Colon (tissue), 2 donors: ENCODE results near the gene C9orf43.
"Not testable (repeated sequence)": the region's sequence is repeated elsewhere in the genome, so short reads cannot be mapped to it uniquely, and the experiment has no call there.

ENCODE experiments used
- FAIRE-seq: peaks from 2 replicates; lab custom pipeline; 2012; peaks lifted over from hg19 to GRCh38; lab: Jason Lieb, UNC
- donor health status: control.
- donor health status: control.

Gene C9orf43, protein sequence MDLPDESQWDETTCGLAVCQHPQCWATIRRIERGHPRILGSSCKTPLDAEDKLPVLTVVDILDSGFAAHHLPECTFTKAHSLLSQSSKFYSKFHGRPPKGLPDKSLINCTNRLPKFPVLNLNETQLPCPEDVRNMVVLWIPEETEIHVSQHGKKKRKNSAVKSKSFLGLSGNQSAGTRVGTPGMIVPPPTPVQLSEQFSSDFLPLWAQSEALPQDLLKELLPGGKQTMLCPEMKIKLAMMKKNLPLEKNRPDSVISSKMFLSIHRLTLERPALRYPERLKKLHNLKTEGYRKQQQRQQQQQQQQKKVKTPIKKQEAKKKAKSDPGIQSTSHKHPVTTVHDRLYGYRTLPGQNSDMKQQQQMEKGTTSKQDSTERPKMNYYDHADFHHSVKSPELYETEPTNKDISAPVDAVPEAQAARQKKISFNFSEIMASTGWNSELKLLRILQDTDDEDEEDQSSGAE

GRCh38 chr9:113410207-113410864 is at the start of gene C9orf43, which contains the start of gene POLE3:
Gene C9orf43, plus strand, starts transcription at chr9:113410747. Its CDS starts 2,747 bp downstream, at chr9:113413494.
Gene POLE3, minus strand, starts transcription at chr9:113410675. Its CDS starts 382 bp downstream, at chr9:113410293.
- FAIRE-seq = no peak

DNA sequence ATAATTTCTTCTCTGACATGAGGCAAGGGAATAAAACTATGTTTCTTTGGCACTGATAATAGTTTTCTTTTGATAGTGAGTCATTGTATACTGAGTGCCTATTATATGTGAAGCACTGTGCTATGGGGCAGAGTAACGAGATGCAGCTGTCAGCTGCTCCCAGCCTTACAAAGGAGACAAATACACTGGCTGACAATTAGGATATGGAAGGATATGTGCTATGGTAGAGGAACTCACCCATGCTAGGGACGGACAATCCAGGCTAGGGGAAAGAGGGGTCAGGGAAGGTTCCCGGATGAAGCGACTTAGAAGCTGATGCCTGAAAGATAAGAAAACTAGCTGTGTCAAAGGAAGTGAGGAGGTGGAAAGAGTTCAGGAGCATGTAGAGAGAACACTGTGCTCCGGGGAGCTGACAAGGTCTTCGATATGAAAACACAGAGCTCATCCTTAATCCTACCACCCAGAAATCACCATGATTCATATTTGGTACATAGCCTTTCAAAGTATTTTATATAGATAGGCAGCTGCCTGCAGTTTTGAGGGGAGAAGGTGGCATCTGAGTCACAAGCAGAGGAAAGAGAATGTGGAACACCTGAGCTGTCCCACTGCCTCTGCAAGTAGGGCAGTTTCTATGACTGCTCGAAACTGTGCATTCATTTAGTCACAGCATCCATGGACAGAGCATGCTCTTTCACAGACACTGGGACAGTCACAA is 49.1 kb upstream of the C9orf43 start:
- FAIRE-seq = no peak

- no peak for FAIRE-seq
Measured at GRCh38 chr9:113363336-113363735, 47.2 kb upstream of the C9orf43 start.

DNA sequence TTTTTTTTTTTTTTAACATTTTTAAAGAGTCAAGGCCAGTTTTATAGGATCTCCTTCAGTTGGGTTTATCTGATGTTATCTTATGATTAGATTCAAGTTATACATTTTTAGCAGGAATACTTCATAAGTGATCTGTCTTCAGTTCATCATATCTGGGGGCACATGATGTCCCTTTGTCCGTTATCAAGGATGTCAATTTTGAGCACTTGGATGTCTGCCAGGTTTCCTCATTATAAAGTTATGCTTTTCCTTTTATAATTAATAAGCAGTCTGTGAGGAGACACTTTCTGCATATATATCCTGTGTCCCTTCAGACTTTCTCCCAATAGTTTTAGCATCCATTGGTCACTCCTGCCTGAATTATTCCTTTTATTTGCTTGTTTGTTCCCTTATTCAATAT is 45.6 kb upstream of the C9orf43 start:
- no peak for FAIRE-seq

DNA sequence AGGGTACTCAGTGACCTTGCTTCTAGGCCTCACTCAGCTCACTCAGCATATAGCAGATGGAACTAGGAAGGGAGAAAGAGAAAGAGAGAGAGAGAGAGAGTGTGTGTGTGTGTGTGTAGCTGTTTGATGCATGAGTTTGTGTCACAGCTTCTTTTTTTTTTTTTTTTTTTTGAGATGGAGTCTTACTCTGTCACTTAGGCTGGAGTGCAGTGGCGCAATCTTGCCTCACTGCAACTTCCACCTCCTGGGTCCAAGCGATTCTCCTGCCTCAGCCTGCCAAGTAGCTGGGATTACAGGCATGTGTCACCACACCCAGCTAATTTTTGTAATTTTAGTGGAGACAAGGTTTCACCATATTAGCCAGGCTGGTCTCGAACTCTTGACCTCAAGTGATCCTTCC is 44.9 kb upstream of the C9orf43 start:
- not testable (repeated sequence) for FAIRE-seq

- no peak for FAIRE-seq
Measured at GRCh38 chr9:113368348-113368981, 42.1 kb upstream of the C9orf43 start.

GRCh38 chr9:113368982-113369854 is 41.3 kb upstream of the C9orf43 start:
- FAIRE-seq = no peak

- FAIRE-seq = no peak
Measured at GRCh38 chr9:113369855-113370140, 40.7 kb upstream of the C9orf43 start.

- no peak for FAIRE-seq
Measured at GRCh38 chr9:113370806-113371325, 39.7 kb upstream of the C9orf43 start.

DNA sequence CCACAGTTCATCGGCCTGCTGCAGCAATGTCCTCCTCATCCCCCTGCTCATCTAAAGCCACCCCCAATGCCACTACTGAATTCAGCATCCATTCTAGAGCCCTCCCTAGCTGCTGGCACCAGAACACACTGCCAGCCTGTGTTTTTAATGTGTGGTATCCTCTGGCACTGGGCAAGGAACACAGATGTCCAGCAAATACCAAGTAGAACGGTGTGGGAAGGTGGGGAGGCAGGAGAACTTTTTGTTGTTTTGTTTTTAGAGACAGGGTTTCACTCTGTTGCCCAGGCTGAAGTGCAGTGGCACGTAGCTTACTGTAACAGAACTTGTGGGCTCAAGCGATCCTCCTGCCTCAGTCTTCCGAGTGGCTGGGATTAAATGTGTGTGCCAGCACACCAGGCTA is 38.5 kb upstream of the C9orf43 start:
- FAIRE-seq = no peak

- FAIRE-seq = no peak
Measured at GRCh38 chr9:113373256-113373655, 37.3 kb upstream of the C9orf43 start.

DNA sequence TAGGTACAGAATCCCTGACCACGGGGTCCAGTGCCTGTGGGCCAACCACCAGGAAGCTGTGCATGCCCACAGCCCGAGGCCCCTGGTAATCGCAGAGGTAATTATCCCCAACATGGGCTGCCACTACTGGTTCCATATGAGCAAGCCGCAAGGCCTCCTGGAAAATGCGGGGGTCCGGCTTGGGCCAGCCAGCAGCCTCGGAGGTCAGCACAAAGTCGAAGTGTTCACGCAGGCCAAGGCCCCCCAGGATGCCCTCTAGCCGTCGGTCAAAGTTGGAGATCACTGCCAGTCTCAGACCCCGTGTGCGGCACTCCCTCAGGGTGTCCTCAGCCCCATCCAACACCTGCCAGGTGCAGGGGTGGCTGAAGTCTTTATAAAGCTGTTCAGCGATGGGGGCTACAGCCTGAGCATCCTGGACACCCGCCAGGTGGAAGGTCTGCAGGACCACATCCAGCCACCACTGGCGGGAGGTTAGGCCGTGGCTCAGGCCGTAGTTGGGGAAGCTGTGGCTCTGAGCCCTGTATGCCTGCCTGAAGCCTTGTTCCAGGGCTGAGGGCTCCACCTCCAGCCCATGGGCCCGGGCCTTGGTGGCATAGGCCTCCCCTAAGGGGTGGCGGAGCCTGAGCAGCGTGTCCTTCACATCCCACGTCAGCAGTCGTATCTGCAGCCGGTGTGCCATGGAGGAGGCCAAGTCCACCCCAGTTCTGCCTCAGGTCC is 36.7 kb upstream of the C9orf43 start:
- FAIRE-seq = no peak

GRCh38 chr9:113375057-113376023 is 35.2 kb upstream of the C9orf43 start:
- no peak for FAIRE-seq

DNA sequence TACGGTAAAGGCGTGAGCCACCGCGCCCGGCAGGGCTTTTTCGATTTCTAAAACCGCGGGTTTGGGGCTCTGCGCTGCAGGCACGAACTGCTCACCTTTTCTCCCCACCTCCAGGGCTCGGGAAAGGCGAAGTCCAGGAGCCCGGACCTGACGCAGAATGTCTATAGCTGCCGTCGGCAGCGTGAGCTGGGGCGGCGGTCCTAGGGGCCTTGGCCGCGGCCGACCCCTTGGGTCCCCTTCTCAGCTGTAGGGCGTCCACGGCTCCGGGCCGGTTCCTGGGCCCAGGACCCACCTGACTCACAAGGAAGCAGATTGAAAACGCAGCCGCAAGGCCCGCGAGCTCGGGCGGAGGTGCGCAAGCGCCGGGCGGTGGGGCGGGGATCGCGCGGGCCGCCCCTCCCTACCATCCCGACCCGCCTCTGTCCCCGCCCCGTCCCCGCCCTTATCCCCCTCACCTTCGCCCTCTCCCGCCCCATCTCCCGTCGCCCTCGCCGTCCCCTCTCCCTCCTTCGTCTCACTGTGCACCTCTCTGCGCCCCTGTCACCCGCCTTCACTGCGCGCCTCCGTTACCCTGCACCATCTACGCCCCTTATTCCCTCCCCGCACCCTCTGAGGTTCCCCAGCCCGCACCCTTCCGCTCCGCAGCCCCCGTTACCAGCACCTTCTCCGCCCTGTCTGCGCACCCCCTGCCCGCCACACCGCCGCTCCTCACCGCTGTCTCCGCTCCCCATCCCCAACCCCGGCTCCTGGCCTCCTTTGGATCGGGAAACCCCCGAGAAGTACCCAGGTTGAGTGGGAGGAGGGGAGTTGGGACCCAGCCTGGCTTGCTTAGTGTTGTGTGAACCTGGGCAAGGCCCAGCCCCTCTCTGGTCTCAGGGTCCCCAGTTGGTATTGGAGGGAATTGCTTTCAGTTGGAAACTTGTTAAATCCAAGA is 33.6 kb upstream of the C9orf43 start, which contains the start of gene HDHD3:
TSS of gene HDHD3 (minus strand) at position 353 of the 934 bp plus-strand sequence. CDS start 2,632 bp downstream, outside the sequence.
- FAIRE-seq = no peak

DNA sequence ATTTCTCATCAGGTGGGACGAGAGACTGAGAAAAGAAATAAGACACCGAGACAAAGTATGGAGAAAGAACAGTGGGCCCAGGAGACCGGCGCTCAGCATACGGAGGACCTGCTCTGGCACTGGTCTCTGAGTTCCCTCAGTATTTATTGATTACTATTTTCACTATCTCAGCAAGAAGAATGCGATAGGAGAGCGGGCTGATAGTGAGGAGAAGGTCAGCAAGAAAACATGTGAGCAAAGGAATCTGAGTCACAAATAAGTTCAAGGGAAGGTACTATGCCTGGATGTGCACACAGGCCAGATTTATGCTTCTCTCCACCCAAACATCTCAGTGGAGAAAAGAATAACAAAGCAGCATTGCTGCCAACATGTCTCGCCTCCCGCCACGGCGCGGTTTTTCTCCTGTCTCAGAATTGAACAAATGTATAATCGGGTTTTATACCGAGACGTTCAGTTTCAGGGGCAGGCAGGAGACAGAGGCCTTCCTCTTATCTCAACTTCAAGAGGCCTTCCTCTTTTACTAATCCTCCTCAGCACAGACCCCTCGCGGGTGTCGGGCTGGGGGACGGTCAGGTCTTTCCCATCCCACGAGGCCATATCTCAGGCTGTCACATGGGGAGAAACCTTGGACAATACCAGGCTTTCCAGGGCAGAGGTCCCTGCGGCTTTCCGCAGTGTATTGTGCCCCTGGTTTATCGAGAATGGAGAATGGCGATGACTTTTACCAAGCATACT is 31.3 kb upstream of the C9orf43 start:
- FAIRE-seq = not testable (repeated sequence)

GRCh38 chr9:113379829-113380210 is 30.7 kb upstream of the C9orf43 start:
- not testable (repeated sequence) for FAIRE-seq

DNA sequence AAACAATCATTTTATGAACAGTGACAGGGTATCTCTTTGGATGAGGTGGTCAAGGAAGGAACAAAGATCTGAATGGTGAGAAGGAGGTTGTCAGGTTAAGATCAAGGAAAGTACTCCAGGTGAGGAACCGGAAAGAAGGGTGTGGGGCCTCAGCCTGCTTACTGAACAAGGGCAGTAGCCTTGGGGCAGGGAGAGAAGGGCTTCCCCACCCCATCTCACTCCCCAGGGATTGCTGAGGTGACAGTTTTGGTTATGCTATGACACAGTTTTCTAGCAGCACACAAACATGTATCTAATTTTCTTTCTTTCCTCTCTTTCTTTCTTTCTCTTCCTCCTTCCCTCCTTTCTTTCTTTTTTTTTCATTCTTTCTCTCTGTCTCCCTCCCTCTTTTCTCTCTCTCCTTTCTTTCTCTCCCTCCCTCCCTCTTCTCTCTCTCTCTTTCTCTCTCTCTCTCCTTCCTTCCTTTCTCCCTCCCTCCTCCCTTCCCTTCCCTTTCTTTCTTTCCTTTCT is 29.6 kb upstream of the C9orf43 start:
- FAIRE-seq = no peak
